ENCODE measurements around the gene BAIAP2L1. TPM values are rescaled to one million over a fixed set of nuclear protein-coding genes. Genes with fewer than 3 reads are reported as not detected.

The BAIAP2L1 gene
- total RNA-seq, 1 donor from 2014 or later: 1.1 TPM

GRCh38 chr7:98242934-98243333, 158.0 kb downstream of the BAIAP2L1 start:
- intact Hi-C loops (cut with micrococcal nuclease): no loop called here

DNA sequence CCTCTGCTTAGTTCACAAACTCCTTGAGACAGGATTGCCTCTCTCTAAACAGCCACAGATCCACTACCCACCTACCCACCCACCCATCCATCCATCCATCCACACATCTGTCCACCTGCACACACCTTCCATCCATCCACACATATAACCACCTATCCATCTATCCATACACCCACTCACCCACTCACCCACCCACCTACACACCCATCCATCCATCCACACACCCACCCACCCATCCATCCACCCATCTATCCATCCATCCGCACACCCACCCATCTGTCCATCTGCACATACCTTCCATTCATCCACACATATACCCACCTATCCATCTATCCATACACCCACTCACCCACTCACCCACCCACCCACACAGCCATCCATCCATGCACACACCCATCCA, 158.5 kb downstream of the BAIAP2L1 start:
- intact Hi-C loops (cut with micrococcal nuclease): no loop called here

- intact Hi-C loops (cut with micrococcal nuclease): no loop called here
Measured at GRCh38 chr7:98241674-98242241, 159.1 kb downstream of the BAIAP2L1 start.

Other genes starting within 250 kb of the BAIAP2L1 start
- 0.64 and 1.2 TPM in 2 replicates for gene BHLHA15, start 189.7 kb downstream of the BAIAP2L1 start, total RNA-seq
- gene TECPR1, start 148.9 kb downstream of the BAIAP2L1 start, total RNA-seq: 86.3 and 87.5 TPM in 2 replicates
- gene BRI3, start 119.4 kb downstream of the BAIAP2L1 start, total RNA-seq: 83.0 and 84.1 TPM in 2 replicates
- not detected in 2 replicates for gene NPTX2, start 216.2 kb upstream of the BAIAP2L1 start, total RNA-seq

Data from T-helper 1 cell treated with Interleukin-12 subunit alpha and Interleukin-12 subunit beta and Interleukin-4 antibody, amounts not matched to agents 30 ng/mL and 1 ng/mL, for 36 hours (primary cell).